Endothelial cell of umbilical vein (primary cell): Measurements from ENCODE around the gene FAM174B. TPM values are rescaled to one million over a fixed set of nuclear protein-coding genes. Genes with fewer than 3 reads are reported as not detected.

ENCODE experiments used
- BruUV-seq: library from RNA; stranded (reverse); fragments of 400-500 nt; replicated peaks from 2 replicates; lab custom pipeline; 2021; lab: Mats Ljungman, UMichigan
- CTCF ChIA-PET: fragments of 300-600, 350-600 bp; sonication (Branson Sonifier 250); formaldehyde crosslinking; loops from one replicate; lab custom pipeline; 2021; ENCODE audit warnings: antibody characterized with exemption, inconsistent platforms; lab: Charles Lee
- POLR2A ChIA-PET: fragments of 300-600, 350-600 bp; sonication (Branson Sonifier 250); formaldehyde crosslinking; loops from one replicate; lab custom pipeline; 2021; ENCODE audit warnings: antibody characterized with exemption, inconsistent platforms; lab: Charles Lee
- DNase-seq: peaks from one replicate; pipeline ENCODE4 v3.0.0-alpha.2; 2011; ENCODE audit warnings: low read depth, low spot score
- FAIRE-seq: peaks from 2 replicates; lab custom pipeline; 2011; peaks lifted over from hg19 to GRCh38; lab: Jason Lieb, UNC
- H2AFZ ChIP-seq: 2 replicates; pipeline ENCODE4 v1.6.0; 2012; ENCODE audit warnings: low read depth, low read length, control low read depth, inconsistent platforms
- H3K27ac ChIP-seq: 2 replicates; pipeline ENCODE4 v1.5.1; 2011; ENCODE audit warnings: low read depth, mild to moderate bottlenecking, control low read depth, low read length, moderate library complexity; ENCODE audit not compliant: insufficient read depth
- H3K27me3 ChIP-seq, 2 experiments: 2 replicates each; pipeline versions ENCODE4 v1.6.0 to v1.6.1; 2011; ENCODE audit warnings: low read length in 2 of 2, mixed read lengths in 1 of 2; ENCODE audit not compliant: control insufficient read depth in 2 of 2, insufficient read depth in 2 of 2
- H3K36me3 ChIP-seq, 2 experiments: 2 replicates in 1 of 2; 3 replicates in 1 of 2; pipeline ENCODE4 v1.5.1; 2011; ENCODE audit warnings: low read length in 2 of 2, mild to moderate bottlenecking in 1 of 2, moderate library complexity in 1 of 2; ENCODE audit not compliant: control insufficient read depth in 2 of 2, insufficient read depth in 2 of 2; ENCODE audit errors: extremely low read depth in 1 of 2
- H3K4me1 ChIP-seq: 3 replicates; pipeline ENCODE4 v1.5.1; 2011; ENCODE audit warnings: mild to moderate bottlenecking, low read length; ENCODE audit not compliant: control insufficient read depth, insufficient read depth; ENCODE audit errors: extremely low read depth
- H3K4me2 ChIP-seq: 2 replicates; pipeline ENCODE4 v1.6.1; 2011; ENCODE audit warnings: low read length, control low read depth, mixed read lengths; ENCODE audit not compliant: insufficient read depth
- H3K4me3 ChIP-seq, 3 experiments: fragments of 200-600 bp in 1 of 3; sonication (generic), shearing (Covaris generic) in 1 of 3; replicated peaks in 1 of 3; 2 replicates each; pipeline ENCODE4 v1.5.1; 2011 to 2016; ENCODE audit warnings: control low read depth in 3 of 3, low read length in 3 of 3, mild to moderate bottlenecking in 2 of 3, inconsistent platforms in 1 of 3, low read depth in 1 of 3, moderate library complexity in 1 of 3; ENCODE audit not compliant: insufficient read depth in 1 of 3
- H3K79me2 ChIP-seq: 2 replicates; pipeline ENCODE4 v1.6.0; 2012; ENCODE audit warnings: low read length, inconsistent platforms; ENCODE audit not compliant: control insufficient read depth, insufficient read depth
- H3K9ac ChIP-seq: replicated peaks from 2 replicates; pipeline ENCODE3; 2011; ENCODE audit warnings: low read length, control low read depth; ENCODE audit not compliant: insufficient read depth; ENCODE audit errors: extremely low read depth
- H3K9me1 ChIP-seq: replicated peaks from 3 replicates; pipeline ENCODE4 v1.6.0; 2011; ENCODE audit warnings: mild to moderate bottlenecking, low read length; ENCODE audit not compliant: control insufficient read depth, insufficient read depth; ENCODE audit errors: extremely low read depth
- H3K9me3 ChIP-seq: replicated peaks from 2 replicates; pipeline ENCODE4 v1.5.1; 2012; ENCODE audit warnings: low read length, inconsistent platforms; ENCODE audit not compliant: control insufficient read depth, insufficient read depth
- H4K20me1 ChIP-seq: replicated peaks from 2 replicates; pipeline ENCODE3; 2011; ENCODE audit warnings: mild to moderate bottlenecking, low read length; ENCODE audit not compliant: control insufficient read depth, insufficient read depth; ENCODE audit errors: extremely low read depth
- EZH2 ChIP-seq: IDR thresholded peaks from 2 replicates; pipeline ENCODE4 v1.6.1; 2012; ENCODE audit warnings: borderline replicate concordance, low read depth, mild to moderate bottlenecking, moderate library complexity, low read length, inconsistent platforms; ENCODE audit not compliant: severe bottlenecking
- FOS ChIP-seq: IDR thresholded peaks from 2 replicates; pipeline ENCODE4 v1.6.1; 2011; ENCODE audit warnings: mild to moderate bottlenecking, low read length, moderate library complexity, borderline replicate concordance; ENCODE audit not compliant: insufficient read depth
- GATA2 ChIP-seq: IDR thresholded peaks from 2 replicates; pipeline ENCODE4 v1.7.0; 2011; ENCODE audit warnings: low read depth, mild to moderate bottlenecking, moderate library complexity, mixed read lengths, low read length; ENCODE audit not compliant: insufficient read length, insufficient read depth
- MAX ChIP-seq: IDR thresholded peaks from 2 replicates; pipeline ENCODE4 v1.6.1; 2011; ENCODE audit not compliant: insufficient read depth, insufficient read length
- MYC ChIP-seq: IDR thresholded peaks from one replicate; pipeline ENCODE4 v1.6.1; 2011; ENCODE audit warnings: mild to moderate bottlenecking, low read depth, low read length
- POLR2A ChIP-seq: IDR thresholded peaks from 2 replicates; pipeline ENCODE4 v1.6.1; 2012; ENCODE audit warnings: low read depth, mild to moderate bottlenecking, control low read depth, low read length
- dilution Hi-C: fragments of 300-500 bp; cut with MboI; formaldehyde crosslinking; loops from one replicate; pipeline ENCODE4 v1.15.0; 2019; ENCODE audit warnings: low sequenced_read_pairs; ENCODE audit not compliant: extremely low pct_ligation_motif_present
- intact Hi-C: fragments of 100-400 bp; cut with micrococcal nuclease; formaldehyde crosslinking; loops from one replicate; pipeline ENCODE4 v1.10.0; 2022
- polyA plus RNA-seq, 4 experiments: library from polyadenylated mRNA; depleted of rRNA in 3 of 4; stranded (reverse) in 3 of 4; unstranded in 1 of 4; fragments of >200 nt; gene quantifications; 2 replicates each; pipeline versions ENCODE4 v1.2.1 to v1.2.3, GENCODE V29; 2011 to 2012; ENCODE audit warnings: missing spikeins in 1 of 4
- total RNA-seq: library from RNA; stranded (reverse); gene quantifications from 2 replicates; pipeline ENCODE4 v1.2.3, GENCODE V29; 2021

FAM174B gene
- total and polyA plus RNA-seq, 2 donors (not counting 3 experiments of a cell fraction or from before 2014, with no cell fraction given), result 25.9 to 30.2 TPM

DNA sequence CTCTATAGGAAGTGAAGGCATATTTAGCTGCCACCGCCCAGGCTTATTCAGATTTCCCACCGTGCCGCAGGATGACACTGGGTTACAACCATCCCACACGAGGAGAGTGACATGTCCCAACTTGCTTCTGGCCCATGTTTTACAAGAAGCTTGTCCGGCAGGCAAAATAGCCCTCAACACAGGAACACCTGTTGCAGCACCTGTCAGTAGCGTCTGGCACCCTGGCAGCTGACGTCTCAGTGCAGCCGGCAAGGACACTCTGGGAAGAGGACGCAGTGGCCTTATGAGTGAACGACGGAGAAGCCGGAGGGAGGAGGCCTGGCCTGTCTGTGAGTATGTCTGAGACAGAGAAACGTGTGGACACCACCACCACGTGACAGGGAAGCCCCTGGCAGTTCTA, 32.1 kb downstream of the FAM174B start:
- Histone ChIP-seq H2AFZ (no peak overlapping the region), H4K20me1 (no peaks in the 10 kb centered on the region), H3K4me1 (peaks cover 36% of the 10 kb centered on the region), H3K36me3 (peaks cover 0 to 2% of the 10 kb centered on the region in 2 experiments), H3K4me3 (no peak overlapping the region), H3K27me3 (no peaks in the 10 kb centered on the region), H3K27ac (no peak overlapping the region), H3K9me1 (no peaks in the 10 kb centered on the region), H3K4me2 (no peak overlapping the region), H3K9ac (no peak overlapping the region), H3K9me3 (no peaks in the 10 kb centered on the region), H3K79me2 (peaks cover 41% of the 10 kb centered on the region)
- TF ChIP-seq POLR2A (no peak), FOS (no peak), MAX (no peak), EZH2 (no peak), GATA2 (no peak), MYC (no peak)
- DNase-seq, result no peak
- no TSS peak for BruUV-seq
- intact Hi-C loops, result no loop called here
- POLR2A ChIA-PET, result interaction anchor here (1.0 kb wide), 1 partner anchor 86 kb away, joined by 3 read pairs; no protein-coding TSS in a partner anchor
- dilution Hi-C loops, result no loop called here
- CTCF ChIA-PET, result interaction anchor here (0.9 kb wide), 1 partner anchor 91 kb away, joined by 3 read pairs; no protein-coding TSS in a partner anchor
- FAIRE-seq, result no peak

GRCh38 chr15:92621972-92622533, 33.5 kb downstream of the FAM174B start:
- Histone ChIP-seq H3K79me2 (peaks cover 35% of the 10 kb centered on the region), H3K9me3 (no peaks in the 10 kb centered on the region), H3K27me3 (no peaks in the 10 kb centered on the region), H3K27ac (no peak overlapping the region), H3K9me1 (no peaks in the 10 kb centered on the region), H4K20me1 (no peaks in the 10 kb centered on the region), H3K4me1 (peaks cover 48% of the 10 kb centered on the region), H3K9ac (no peak overlapping the region), H2AFZ (no peak overlapping the region), H3K4me3 (no peak overlapping the region), H3K4me2 (no peak overlapping the region), H3K36me3 (peaks cover 0 to 2% of the 10 kb centered on the region in 2 experiments)
- FAIRE-seq (no peak), DNase-seq (no peak)
- intact Hi-C loops, result no loop called here
- no peak for TF ChIP-seq MYC
- BruUV-seq, result no TSS peak
- POLR2A ChIA-PET, result no interaction called here
- dilution Hi-C loops, result no loop called here
- CTCF ChIA-PET, result no interaction called here
